NOMO-1 (cell line): Measurements from ENCODE around the gene AKT2.
A peak's percentile ranks its signal among the peaks of the same experiment; 100 is the strongest.

Source experiments
- DNase-seq, 2 experiments: peaks; one replicate each; lab custom pipeline; 2025; ENCODE audit not compliant: unreplicated experiment in 2 of 2; lab: John Stamatoyannopoulos, UW

The AKT2 gene

DNA sequence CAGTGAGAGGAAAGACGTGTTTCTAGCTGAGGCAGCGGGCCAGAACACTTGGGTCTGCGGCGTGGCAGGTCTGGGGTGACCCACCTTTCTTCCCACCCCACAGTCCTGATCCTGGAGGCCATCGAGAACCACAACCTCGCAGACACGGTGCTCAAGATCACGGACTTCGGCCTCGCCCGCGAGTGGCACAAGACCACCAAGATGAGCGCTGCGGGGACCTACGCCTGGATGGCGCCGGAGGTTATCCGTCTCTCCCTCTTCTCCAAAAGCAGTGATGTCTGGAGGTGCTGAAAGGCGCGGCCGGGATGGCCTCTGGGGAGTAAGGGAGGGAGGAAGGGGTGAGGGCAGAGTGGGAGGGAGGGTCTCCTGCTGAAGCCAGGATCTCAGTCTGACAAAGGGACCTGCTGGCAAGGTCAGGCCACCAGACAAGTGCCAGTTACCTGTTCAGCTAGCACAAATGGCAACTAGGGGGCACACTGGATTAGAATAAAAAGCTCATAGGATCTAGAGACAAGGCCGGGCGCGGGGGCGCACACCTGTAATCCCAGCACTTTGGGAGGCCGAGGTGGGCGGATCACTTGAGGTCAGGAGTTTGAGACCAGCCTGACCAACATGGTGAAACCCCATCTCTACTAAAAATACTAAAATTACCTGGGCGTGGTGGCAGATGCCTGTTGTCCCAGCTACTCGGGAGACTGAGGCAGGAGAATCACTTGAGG is 86.7 kb downstream of the AKT2 start:
- no peak for DNase-seq

DNA sequence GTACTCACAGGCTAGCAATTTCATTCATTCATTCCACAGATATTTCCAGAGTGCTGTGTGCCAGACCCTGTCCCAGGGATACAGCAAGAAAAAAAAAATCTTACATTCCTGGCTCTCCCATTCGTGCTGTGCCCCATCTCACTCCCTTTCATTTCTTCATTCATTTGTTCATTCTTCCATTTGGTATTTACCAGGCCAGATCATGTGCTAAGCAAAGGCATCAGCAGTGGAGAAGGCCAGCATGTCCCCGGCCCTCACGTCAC is 91.6 kb downstream of the AKT2 start:
- DNase-seq, result no peak

DNA sequence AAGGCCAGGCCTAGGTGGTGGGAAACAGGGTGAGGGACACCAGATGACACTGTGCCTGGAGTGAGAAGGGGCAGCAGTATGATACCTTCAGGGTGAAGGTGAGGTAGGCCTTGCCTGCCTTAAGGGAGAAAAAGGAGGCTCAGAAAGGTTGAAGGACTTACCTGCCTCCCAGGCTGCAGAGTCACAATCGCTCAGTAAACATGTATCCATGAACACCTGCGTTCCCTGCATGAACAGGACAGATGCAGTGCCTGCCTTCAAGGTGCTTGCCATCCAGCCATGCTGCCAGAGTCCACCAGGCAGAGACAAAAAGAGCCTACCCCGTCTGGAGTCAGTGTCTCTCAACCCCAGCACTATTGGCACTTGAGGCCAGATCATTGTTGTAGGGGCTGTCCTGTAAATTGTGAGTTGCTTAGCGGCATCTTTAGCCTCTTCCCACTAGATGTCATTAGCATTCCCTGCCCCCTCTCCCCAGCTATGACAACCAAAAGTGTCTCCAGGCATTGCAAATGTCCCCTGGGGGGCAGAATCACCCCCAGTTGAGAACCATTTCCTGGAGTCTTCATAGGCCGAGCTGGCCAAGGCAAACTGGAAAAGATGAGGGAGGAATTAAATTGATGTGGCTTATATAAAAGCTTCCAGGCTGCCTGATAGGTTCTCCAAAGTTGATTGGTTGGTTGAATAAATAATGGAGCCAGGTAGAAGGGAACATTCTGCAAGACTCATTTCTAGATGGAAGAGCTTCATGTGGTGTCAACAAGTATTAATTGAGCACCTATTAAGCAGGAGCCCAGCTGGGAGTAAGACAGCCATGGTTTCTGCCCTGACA is 92.2 kb downstream of the AKT2 start:
- DNase-seq, result no peak

DNA sequence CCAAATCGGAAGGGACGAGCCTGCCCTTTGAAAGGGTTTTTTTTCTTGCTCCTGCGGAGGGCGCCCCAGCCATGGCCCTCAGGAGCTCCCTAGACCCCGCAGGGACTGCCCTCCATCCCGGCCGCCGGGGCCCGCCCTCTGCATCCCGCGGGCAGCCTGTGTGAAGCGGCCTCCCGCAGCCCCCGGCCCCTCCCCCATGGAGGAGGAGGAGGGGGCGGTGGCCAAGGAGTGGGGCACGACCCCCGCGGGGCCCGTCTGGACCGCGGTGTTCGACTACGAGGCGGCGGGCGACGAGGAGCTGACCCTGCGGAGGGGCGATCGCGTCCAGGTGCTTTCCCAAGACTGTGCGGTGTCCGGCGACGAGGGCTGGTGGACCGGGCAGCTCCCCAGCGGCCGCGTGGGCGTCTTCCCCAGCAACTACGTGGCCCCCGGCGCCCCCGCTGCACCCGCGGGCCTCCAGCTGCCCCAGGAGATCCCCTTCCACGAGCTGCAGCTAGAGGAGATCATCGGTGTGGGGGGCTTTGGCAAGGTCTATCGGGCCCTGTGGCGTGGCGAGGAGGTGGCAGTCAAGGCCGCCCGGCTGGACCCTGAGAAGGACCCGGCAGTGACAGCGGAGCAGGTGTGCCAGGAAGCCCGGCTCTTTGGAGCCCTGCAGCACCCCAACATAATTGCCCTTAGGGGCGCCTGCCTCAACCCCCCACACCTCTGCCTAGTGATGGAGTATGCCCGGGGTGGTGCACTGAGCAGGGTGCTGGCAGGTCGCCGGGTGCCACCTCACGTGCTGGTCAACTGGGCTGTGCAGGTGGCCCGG is 93.1 kb downstream of the AKT2 start:
- DNase-seq, result peak; percentile 9 to 16

DNA sequence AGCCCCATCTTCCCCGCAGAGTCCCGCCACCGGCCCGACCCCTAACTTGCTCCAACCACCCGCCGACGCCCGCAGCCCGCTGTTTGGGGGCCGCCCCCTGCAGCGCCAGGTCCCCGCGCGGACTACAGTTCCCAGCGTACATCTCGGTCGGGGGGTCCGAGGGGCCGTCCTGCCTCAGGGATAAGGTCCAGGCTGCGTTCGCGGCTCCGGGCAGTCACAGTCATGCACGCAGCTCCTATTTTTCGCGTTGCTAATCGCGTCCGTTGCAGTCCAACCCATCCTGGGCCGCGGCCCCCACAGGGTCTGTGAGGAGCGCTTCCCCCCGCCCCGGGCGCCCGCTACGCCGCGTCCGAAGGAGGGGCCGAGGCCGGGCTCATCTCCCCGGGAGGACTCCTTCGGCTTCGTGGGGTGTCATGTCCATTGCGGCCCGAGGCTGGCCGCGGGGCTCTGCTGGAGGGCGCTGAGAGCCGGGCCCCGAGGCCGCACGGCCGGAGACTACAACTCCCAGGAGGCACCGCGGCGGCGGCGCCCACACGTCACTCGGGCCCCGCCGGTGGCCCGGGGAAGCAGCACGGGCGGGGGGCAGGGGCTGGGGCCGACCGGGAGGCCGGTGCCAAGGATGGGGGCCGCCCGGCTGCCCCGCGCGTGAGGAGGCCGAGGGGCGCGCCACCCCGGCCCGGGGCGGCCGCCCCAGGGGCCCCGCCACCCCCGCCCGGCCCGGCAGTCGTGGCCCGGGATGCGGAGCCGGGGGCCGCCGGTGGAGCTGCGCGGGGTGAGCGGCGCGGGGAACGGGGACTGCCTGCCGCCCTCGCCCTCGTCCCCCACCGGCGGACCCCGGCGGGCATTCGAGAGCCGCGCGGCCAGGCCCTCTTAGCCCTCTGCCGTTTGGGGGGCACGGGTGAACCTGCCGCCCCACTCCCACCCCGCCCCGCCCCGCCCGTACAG is 94.0 kb downstream of the AKT2 start, which contains the start of gene MAP3K10:
TSS of gene MAP3K10 (plus strand) at position 536 of the 945 bp plus-strand sequence. CDS start 606 bp downstream, outside the sequence.
- peak; percentile 49 to 64 for DNase-seq

DNA sequence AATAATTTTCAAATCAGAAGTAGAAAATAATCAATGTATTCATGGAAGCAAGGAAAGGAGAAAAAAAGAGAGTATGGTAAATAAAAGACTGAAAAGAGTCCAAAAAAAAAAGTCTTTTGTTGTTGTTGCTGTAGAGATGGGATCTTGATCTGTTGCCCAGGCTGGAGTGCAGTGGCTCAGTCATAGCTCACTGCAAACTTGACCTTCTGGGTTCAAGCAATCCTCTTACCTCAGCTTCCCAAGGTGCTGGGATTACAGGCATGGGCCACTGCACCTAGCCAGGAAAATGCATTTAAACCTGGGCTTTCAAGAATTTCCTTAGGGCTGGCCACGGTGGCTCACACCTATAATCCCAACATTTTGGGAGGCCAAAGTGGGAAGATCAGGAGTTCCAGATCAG is 100.9 kb downstream of the AKT2 start:
- DNase-seq, result no peak
